ENCODE data around the gene NDOR1.
A peak's percentile ranks its signal among the peaks of the same experiment; 100 is the strongest.

Gene NDOR1

GRCh38 chr9:137179761-137180160, 25.7 kb upstream of the NDOR1 start:
- H3K4me1 ChIP-seq (ENCODE audit: control insufficient read depth, insufficient read depth, low read length) = peaks cover 12% of the 10 kb centered on the region
- no peak overlapping the region for H3K9ac ChIP-seq (ENCODE audit: low read length)
- H3K9me3 ChIP-seq (ENCODE audit: control insufficient read depth, low read length) = no peaks in the 10 kb centered on the region
- H3K27me3 ChIP-seq (ENCODE audit: control insufficient read depth, insufficient read depth, low read length) = peaks cover 6% of the 10 kb centered on the region
- no peak overlapping the region for H3K4me3 ChIP-seq (ENCODE audit: low read length)
- peaks cover 11% of the 10 kb centered on the region for H3K36me3 ChIP-seq (ENCODE audit: control insufficient read depth, insufficient read depth, low read length)

DNA sequence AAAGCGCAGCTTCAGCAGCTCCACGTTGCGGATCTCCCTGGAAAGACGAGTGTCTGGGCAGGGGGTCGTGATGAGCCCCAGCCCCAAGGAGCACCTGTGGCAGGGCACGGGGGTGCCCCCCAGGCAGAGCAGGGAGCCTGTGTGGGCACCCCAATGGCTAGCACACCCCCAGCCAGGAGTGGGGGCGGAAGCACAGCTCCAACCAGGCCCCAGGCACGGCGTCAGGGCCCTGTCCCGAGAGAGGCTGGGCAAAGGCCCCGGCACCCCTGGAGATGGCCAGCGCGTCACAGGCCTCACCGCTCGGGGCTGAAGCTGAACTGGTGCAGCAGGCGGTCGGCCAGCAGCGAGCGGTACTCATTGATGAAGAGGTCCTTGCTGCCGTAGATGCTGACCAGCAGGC, 25.0 kb upstream of the NDOR1 start:
- no peaks in the 10 kb centered on the region for H3K27me3 ChIP-seq (ENCODE audit: control insufficient read depth, insufficient read depth, low read length)
- H3K4me1 ChIP-seq (ENCODE audit: control insufficient read depth, insufficient read depth, low read length) = peaks cover 7% of the 10 kb centered on the region
- H3K4me3 ChIP-seq (ENCODE audit: low read length) = no peak overlapping the region
- H3K9ac ChIP-seq (ENCODE audit: low read length) = no peak overlapping the region
- no peaks in the 10 kb centered on the region for H3K9me3 ChIP-seq (ENCODE audit: control insufficient read depth, low read length)
- H3K36me3 ChIP-seq (ENCODE audit: control insufficient read depth, insufficient read depth, low read length) = peaks cover 11% of the 10 kb centered on the region

GRCh38 chr9:137181680-137182079, 23.8 kb upstream of the NDOR1 start:
- Histone ChIP-seq H3K9ac (ENCODE audit: low read length) (no peak overlapping the region), H3K4me1 (ENCODE audit: control insufficient read depth, insufficient read depth, low read length) (peaks cover 9% of the 10 kb centered on the region), H3K4me3 (ENCODE audit: low read length) (no peak overlapping the region), H3K9me3 (ENCODE audit: control insufficient read depth, low read length) (no peaks in the 10 kb centered on the region), H3K27me3 (ENCODE audit: control insufficient read depth, insufficient read depth, low read length) (no peaks in the 10 kb centered on the region), H3K36me3 (ENCODE audit: control insufficient read depth, insufficient read depth, low read length) (peaks cover 11% of the 10 kb centered on the region)

DNA sequence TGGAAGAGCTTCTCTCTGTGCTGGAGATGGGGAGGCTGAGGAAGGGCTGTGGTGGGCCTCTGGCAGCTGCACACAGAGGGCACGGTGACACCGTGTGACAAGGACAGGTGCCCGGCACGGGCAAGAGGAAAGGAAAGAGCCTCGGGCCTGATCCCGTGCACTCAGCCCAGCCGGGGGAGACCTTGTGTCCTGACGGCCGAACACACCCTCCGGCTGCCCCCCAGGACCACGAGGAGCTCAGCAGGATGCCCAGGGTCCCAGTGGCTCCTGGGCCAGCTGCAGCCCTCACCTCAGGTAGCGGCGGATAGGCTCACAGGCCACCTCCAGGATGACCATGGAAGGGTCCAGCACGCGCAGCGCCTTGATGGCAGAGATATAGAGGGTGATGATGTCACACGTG, 22.7 kb upstream of the NDOR1 start:
- Histone ChIP-seq H3K9ac (ENCODE audit: low read length) (no peak overlapping the region), H3K36me3 (ENCODE audit: control insufficient read depth, insufficient read depth, low read length) (peaks cover 11% of the 10 kb centered on the region), H3K4me3 (ENCODE audit: low read length) (no peak overlapping the region), H3K4me1 (ENCODE audit: control insufficient read depth, insufficient read depth, low read length) (peaks cover 14% of the 10 kb centered on the region), H3K27me3 (ENCODE audit: control insufficient read depth, insufficient read depth, low read length) (no peaks in the 10 kb centered on the region), H3K9me3 (ENCODE audit: control insufficient read depth, low read length) (no peaks in the 10 kb centered on the region)

GRCh38 chr9:137183980-137184595, 21.4 kb upstream of the NDOR1 start:
- peaks cover 16% of the 10 kb centered on the region for H3K4me1 ChIP-seq (ENCODE audit: control insufficient read depth, insufficient read depth, low read length)
- H3K4me3 ChIP-seq (ENCODE audit: low read length) = no peak overlapping the region
- H3K27me3 ChIP-seq (ENCODE audit: control insufficient read depth, insufficient read depth, low read length) = no peaks in the 10 kb centered on the region
- H3K9me3 ChIP-seq (ENCODE audit: control insufficient read depth, low read length) = no peaks in the 10 kb centered on the region
- no peak overlapping the region for H3K9ac ChIP-seq (ENCODE audit: low read length)
- H3K36me3 ChIP-seq (ENCODE audit: control insufficient read depth, insufficient read depth, low read length) = peaks cover 11% of the 10 kb centered on the region

GRCh38 chr9:137184881-137185660, 20.4 kb upstream of the NDOR1 start:
- peaks cover 25% of the 10 kb centered on the region for H3K4me1 ChIP-seq (ENCODE audit: control insufficient read depth, insufficient read depth, low read length)
- peaks cover 11% of the 10 kb centered on the region for H3K36me3 ChIP-seq (ENCODE audit: control insufficient read depth, insufficient read depth, low read length)
- no peak overlapping the region for H3K9ac ChIP-seq (ENCODE audit: low read length)
- H3K4me3 ChIP-seq (ENCODE audit: low read length) = no peak overlapping the region
- H3K27me3 ChIP-seq (ENCODE audit: control insufficient read depth, insufficient read depth, low read length) = no peaks in the 10 kb centered on the region
- H3K9me3 ChIP-seq (ENCODE audit: control insufficient read depth, low read length) = no peaks in the 10 kb centered on the region

- Histone ChIP-seq H3K27me3 (ENCODE audit: control insufficient read depth, insufficient read depth, low read length) (no peaks in the 10 kb centered on the region), H3K9ac (ENCODE audit: low read length) (no peak overlapping the region), H3K4me3 (ENCODE audit: low read length) (no peak overlapping the region), H3K4me1 (ENCODE audit: control insufficient read depth, insufficient read depth, low read length) (peaks cover 32% of the 10 kb centered on the region), H3K36me3 (ENCODE audit: control insufficient read depth, insufficient read depth, low read length) (peaks cover 11% of the 10 kb centered on the region), H3K9me3 (ENCODE audit: control insufficient read depth, low read length) (no peaks in the 10 kb centered on the region)
Observed at GRCh38 chr9:137185921-137186320, 19.6 kb upstream of the NDOR1 start.

DNA sequence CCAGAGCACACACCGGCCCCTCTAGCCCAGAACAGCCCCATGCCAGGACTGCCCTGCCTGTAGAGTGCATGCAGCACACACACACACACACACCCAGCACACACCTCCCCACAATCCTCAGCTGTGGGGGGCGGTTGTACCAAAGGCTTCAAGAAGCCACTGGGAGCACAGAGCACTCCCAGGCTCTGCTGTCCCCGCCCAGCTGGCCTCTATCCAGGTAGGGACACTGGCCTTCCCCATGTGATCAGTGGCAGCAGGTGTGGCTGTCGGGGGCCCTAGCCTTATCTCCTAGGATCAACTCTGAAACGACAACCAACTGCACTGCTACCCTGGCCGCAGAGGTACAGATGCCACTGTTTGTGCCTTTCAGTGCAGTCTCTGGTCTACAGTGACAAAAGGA, 19.1 kb upstream of the NDOR1 start:
- Histone ChIP-seq H3K4me1 (ENCODE audit: control insufficient read depth, insufficient read depth, low read length) (peaks cover 32% of the 10 kb centered on the region), H3K36me3 (ENCODE audit: control insufficient read depth, insufficient read depth, low read length) (peaks cover 11% of the 10 kb centered on the region), H3K4me3 (ENCODE audit: low read length) (no peak overlapping the region), H3K9ac (ENCODE audit: low read length) (no peak overlapping the region), H3K27me3 (ENCODE audit: control insufficient read depth, insufficient read depth, low read length) (no peaks in the 10 kb centered on the region), H3K9me3 (ENCODE audit: control insufficient read depth, low read length) (no peaks in the 10 kb centered on the region)

- Histone ChIP-seq H3K9ac (ENCODE audit: low read length) (peak overlapping the region; percentile 89), H3K4me1 (ENCODE audit: control insufficient read depth, insufficient read depth, low read length) (peaks cover 32% of the 10 kb centered on the region), H3K36me3 (ENCODE audit: control insufficient read depth, insufficient read depth, low read length) (peaks cover 11% of the 10 kb centered on the region), H3K9me3 (ENCODE audit: control insufficient read depth, low read length) (no peaks in the 10 kb centered on the region), H3K27me3 (ENCODE audit: control insufficient read depth, insufficient read depth, low read length) (no peaks in the 10 kb centered on the region), H3K4me3 (ENCODE audit: low read length) (peak overlapping the region; percentile 91)
Observed at GRCh38 chr9:137187386-137187785, 18.1 kb upstream of the NDOR1 start.

GRCh38 chr9:137188086-137188489, 17.4 kb upstream of the NDOR1 start:
- no peaks in the 10 kb centered on the region for H3K27me3 ChIP-seq (ENCODE audit: control insufficient read depth, insufficient read depth, low read length)
- H3K4me1 ChIP-seq (ENCODE audit: control insufficient read depth, insufficient read depth, low read length) = peaks cover 32% of the 10 kb centered on the region
- H3K9ac ChIP-seq (ENCODE audit: low read length) = peak overlapping the region; percentile 89
- no peaks in the 10 kb centered on the region for H3K9me3 ChIP-seq (ENCODE audit: control insufficient read depth, low read length)
- peak overlapping the region; percentile 91 for H3K4me3 ChIP-seq (ENCODE audit: low read length)
- peaks cover 5% of the 10 kb centered on the region for H3K36me3 ChIP-seq (ENCODE audit: control insufficient read depth, insufficient read depth, low read length)

DNA sequence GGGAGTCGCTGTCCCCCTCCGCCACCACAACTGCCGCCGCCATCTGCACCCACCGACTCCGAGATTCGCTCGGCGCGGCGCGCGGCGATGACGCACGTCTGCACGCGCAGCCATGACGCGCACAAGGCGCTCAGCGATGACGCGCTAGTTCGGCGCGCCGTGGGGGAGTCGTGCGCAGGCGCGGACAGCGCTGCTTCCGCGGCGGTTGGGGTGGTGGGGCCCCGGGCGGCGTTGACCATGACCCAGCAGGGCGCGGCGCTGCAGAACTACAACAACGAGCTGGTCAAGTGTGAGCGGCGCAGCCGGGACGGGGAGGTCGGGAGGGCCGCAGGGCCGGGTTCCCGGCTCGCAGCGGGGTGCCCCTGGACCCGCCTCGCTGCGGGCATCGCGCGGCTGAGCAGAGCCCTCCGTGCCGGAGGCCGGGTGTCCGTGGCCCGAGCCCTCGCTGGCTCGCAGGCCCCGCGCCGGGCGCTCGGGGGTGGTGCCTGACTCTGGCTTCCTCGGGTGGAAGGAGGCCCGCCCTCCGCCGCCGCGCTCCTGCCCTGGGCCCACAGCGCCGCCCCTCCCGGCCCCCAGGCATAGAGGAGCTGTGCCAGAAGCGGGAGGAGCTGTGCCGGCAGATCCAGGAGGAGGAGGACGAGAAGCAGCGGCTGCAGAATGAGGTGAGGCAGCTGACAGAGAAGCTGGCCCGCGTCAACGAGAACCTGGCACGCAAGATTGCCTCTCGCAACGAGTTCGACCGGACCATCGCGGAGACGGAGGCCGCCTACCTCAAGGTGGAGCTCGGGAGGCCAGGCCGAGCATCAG, 16.8 kb upstream of the NDOR1 start, which contains the start of the genes ANAPC2 and SSNA1:
Gene ANAPC2 (minus strand): TSS at position 71 of the 807 bp plus-strand sequence. CDS start 28 bp downstream, at position 43.
Gene SSNA1 (plus strand): TSS at position 187 of the 807 bp plus-strand sequence. CDS start 51 bp downstream, at position 238.
- peak within 1 kb of the TSS; percentile 91 for H3K4me3 ChIP-seq (ENCODE audit: low read length)
- no peaks in the 10 kb centered on the region for H3K9me3 ChIP-seq (ENCODE audit: control insufficient read depth, low read length)
- peak within 1 kb of the TSS; percentile 89 for H3K9ac ChIP-seq (ENCODE audit: low read length)
- no peaks in the 10 kb centered on the region for H3K36me3 ChIP-seq (ENCODE audit: control insufficient read depth, insufficient read depth, low read length)
- no peaks in the 10 kb centered on the region for H3K27me3 ChIP-seq (ENCODE audit: control insufficient read depth, insufficient read depth, low read length)
- peaks cover 32% of the 10 kb centered on the region for H3K4me1 ChIP-seq (ENCODE audit: control insufficient read depth, insufficient read depth, low read length)
